Activated CD4-positive, CD25-positive, alpha-beta regulatory T cell treated with anti-CD3 and anti-CD28 coated beads, Interleukin-2, amount 50 U/mL, for 72 hours (primary cell): ENCODE data around the gene PRKCZ.

Experiments
- DNase-seq: peaks from one replicate; pipeline ENCODE4 v3.0.0; 2021

Gene PRKCZ

DNA sequence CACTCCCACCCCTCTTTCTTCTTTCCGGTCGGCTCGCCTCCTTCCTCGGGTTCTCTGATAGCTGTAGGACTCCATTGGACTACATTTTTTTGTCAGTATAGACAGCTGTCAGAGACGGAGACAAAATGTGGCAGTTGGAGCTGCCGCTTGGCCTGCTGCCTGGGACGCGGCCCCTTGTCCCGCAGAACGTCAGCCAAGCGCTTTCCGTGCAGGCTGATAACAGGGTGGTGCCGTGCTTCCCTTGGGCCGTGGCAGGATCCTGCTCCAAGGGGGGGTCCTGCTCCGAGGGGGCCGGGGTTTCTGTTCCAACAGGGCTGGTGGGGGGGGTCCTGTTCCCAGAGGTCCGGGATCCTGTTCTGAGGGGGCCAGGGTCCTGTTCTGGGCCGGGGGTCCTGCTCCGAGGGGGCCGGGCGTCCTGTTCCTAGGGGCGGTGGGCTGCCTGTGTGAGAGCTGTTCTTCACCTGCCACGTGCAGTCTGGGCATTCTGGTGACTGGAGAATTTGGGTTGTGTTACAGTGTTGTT lies 182.8 kb downstream of the PRKCZ start:
- DNase-seq, result no peak

DNA sequence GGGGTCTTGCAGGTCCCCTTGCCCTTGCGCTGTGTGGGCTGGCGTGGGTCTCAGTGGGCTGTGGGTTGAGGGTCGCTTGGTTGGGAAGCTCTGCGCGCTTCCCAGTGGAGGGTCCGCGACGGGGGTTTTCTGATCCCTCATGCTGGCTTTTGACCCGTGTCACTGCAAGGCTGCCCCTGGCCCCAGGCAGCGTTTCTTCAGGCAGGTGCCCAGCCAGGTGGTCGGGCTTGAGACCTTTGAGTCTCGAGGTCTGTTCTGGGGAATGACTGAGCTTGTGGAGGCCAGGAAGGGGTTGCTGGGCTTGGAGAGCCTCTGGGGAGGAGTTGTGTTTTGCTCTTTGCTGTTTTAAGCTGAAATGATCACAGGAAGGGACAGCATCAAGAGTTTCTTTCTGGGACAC lies 183.3 kb downstream of the PRKCZ start:
- no peak for DNase-seq

- peak; percentile 61 for DNase-seq
Observed at GRCh38 chr1:2233997-2234761, 184.0 kb downstream of the PRKCZ start.

GRCh38 chr1:2234762-2235113 lies 184.5 kb downstream of the PRKCZ start:
- no peak for DNase-seq
